HL-60 (cell line): ENCODE data around the gene MPZL3.
A peak's percentile ranks its signal among the peaks of the same experiment; 100 is the strongest.

ENCODE experiments used
- DNase-seq, 2 experiments: peaks; one replicate each; pipeline ENCODE4 v3.0.0-alpha.2; 2010 to 2020; ENCODE audit warnings: low read depth in 1 of 2, low spot score in 1 of 2
- H3K27ac ChIP-seq: fragments of 250-450 bp; sonication (Bioruptor Pico); replicated peaks from 2 replicates; pipeline ENCODE4 v1.5.1; 2020; ENCODE audit warnings: mild to moderate bottlenecking, moderate library complexity
- H3K27me3 ChIP-seq: fragments of 250-450 bp; sonication (Bioruptor Pico); 2 replicates; pipeline ENCODE4 v1.5.1; 2021; ENCODE audit warnings: mild to moderate bottlenecking, moderate library complexity; ENCODE audit not compliant: insufficient read depth, poor library complexity, severe bottlenecking
- H3K4me3 ChIP-seq: replicated peaks from 2 replicates; pipeline ENCODE4 v1.5.1; 2011; ENCODE audit warnings: mild to moderate bottlenecking, control low read depth, low read length; ENCODE audit not compliant: insufficient read depth
- CTCF ChIP-seq: IDR thresholded peaks from one replicate; pipeline ENCODE4 v1.5.1; 2011; ENCODE audit warnings: low read length, control low read depth, inconsistent platforms; ENCODE audit not compliant: insufficient read depth
- GABPA ChIP-seq: IDR thresholded peaks from 2 replicates; pipeline ENCODE4 v1.6.1; 2012; ENCODE audit warnings: low read depth
- POLR2AphosphoS5 ChIP-seq: IDR thresholded peaks from 2 replicates; pipeline ENCODE4 v1.6.1; 2012; ENCODE audit warnings: low read depth
- REST ChIP-seq: IDR thresholded peaks from 2 replicates; pipeline ENCODE4 v1.6.1; 2012; ENCODE audit warnings: low read depth; ENCODE audit not compliant: insufficient replicate concordance
- SPI1 ChIP-seq: IDR thresholded peaks from 2 replicates; pipeline ENCODE4 v1.6.1; 2012; ENCODE audit warnings: low read depth, mild to moderate bottlenecking, borderline replicate concordance

Gene MPZL3

GRCh38 chr11:118215262-118215661 is 36.9 kb downstream of the MPZL3 start:
- no peaks in the 10 kb centered on the region for H3K27me3 ChIP-seq
- peak overlapping the region; percentile 76 for H3K27ac ChIP-seq
- TF ChIP-seq POLR2AphosphoS5 = no peak
- no peak for TF ChIP-seq REST
- no peak for TF ChIP-seq GABPA
- no peak for TF ChIP-seq SPI1
- no peak for TF ChIP-seq CTCF
- peak in 1 of 2 experiments; percentile 52 for DNase-seq
- no peak overlapping the region for H3K4me3 ChIP-seq

- DNase-seq = peak; percentile 77 to 92
- H3K4me3 ChIP-seq = no peak overlapping the region
- TF ChIP-seq POLR2AphosphoS5 = peak; percentile 66
- TF ChIP-seq GABPA = no peak
- no peak for TF ChIP-seq CTCF
- TF ChIP-seq REST = no peak
- peak; percentile 87 for TF ChIP-seq SPI1
- no peaks in the 10 kb centered on the region for H3K27me3 ChIP-seq
- peak overlapping the region; percentile 76 for H3K27ac ChIP-seq
These were observed 37.8 kb downstream of the MPZL3 start for GRCh38 chr11:118214210-118214914.

- no peak for TF ChIP-seq SPI1
- Histone ChIP-seq H3K27me3 (no peaks in the 10 kb centered on the region), H3K4me3 (no peak overlapping the region), H3K27ac (peak overlapping the region; percentile 76)
- no peak for DNase-seq
These were observed 38.4 kb downstream of the MPZL3 start for GRCh38 chr11:118213781-118214180.

GRCh38 chr11:118213201-118213600 is 39.0 kb downstream of the MPZL3 start:
- Histone ChIP-seq H3K27me3 (no peaks in the 10 kb centered on the region), H3K27ac (peak overlapping the region; percentile 76), H3K4me3 (no peak overlapping the region)
- DNase-seq = no peak
- TF ChIP-seq SPI1 (no peak), GABPA (no peak), CTCF (no peak), REST (no peak), POLR2AphosphoS5 (no peak)
